A204.1 (cell line): ENCODE data around the gene SCTR.

ENCODE experiments used
- FAIRE-seq: peaks from 2 replicates; lab custom pipeline; 2012; peaks lifted over from hg19 to GRCh38; lab: Jason Lieb, UNC

The SCTR gene

GRCh38 chr2:119442850-119443249 is 81.4 kb downstream of the SCTR start:
- FAIRE-seq, result no peak

GRCh38 chr2:119442226-119442619 is 82.1 kb downstream of the SCTR start:
- no peak for FAIRE-seq

GRCh38 chr2:119441376-119442225 is 82.7 kb downstream of the SCTR start:
- no peak for FAIRE-seq

- FAIRE-seq, result no peak
Measured at GRCh38 chr2:119440873-119441272, 83.4 kb downstream of the SCTR start.

- FAIRE-seq, result no peak
Measured at GRCh38 chr2:119440501-119440870, 83.8 kb downstream of the SCTR start.

- FAIRE-seq, result no peak
Measured at GRCh38 chr2:119439574-119440500, 84.4 kb downstream of the SCTR start.

- FAIRE-seq, result no peak
Measured at GRCh38 chr2:119438726-119439284, 85.5 kb downstream of the SCTR start.

- FAIRE-seq, result no peak
Measured at GRCh38 chr2:119438128-119438656, 86.1 kb downstream of the SCTR start.

- no peak for FAIRE-seq
Measured at GRCh38 chr2:119436993-119437772, 87.1 kb downstream of the SCTR start.

GRCh38 chr2:119435953-119436297 is 88.4 kb downstream of the SCTR start:
- no peak for FAIRE-seq

- FAIRE-seq, result no peak
Measured at GRCh38 chr2:119435081-119435952, 89.0 kb downstream of the SCTR start.

- FAIRE-seq, result no peak
Measured at GRCh38 chr2:119434664-119435063, 89.6 kb downstream of the SCTR start.

- FAIRE-seq, result no peak
Measured at GRCh38 chr2:119433636-119434327, 90.5 kb downstream of the SCTR start.

GRCh38 chr2:119432851-119433522 is 91.3 kb downstream of the SCTR start:
- FAIRE-seq, result no peak

GRCh38 chr2:119431976-119432850 is 92.1 kb downstream of the SCTR start:
- FAIRE-seq, result no peak

GRCh38 chr2:119431155-119431975 is 92.9 kb downstream of the SCTR start, which contains the start of gene TMEM37:
Gene TMEM37, plus strand, starts transcription at chr2:119431854. Its CDS starts 50 bp downstream, at chr2:119431904.
- FAIRE-seq, result no peak

- FAIRE-seq, result no peak
Measured at GRCh38 chr2:119430023-119430498, 94.2 kb downstream of the SCTR start.
